ENCODE measurements around the gene HIVEP3.

DNA sequence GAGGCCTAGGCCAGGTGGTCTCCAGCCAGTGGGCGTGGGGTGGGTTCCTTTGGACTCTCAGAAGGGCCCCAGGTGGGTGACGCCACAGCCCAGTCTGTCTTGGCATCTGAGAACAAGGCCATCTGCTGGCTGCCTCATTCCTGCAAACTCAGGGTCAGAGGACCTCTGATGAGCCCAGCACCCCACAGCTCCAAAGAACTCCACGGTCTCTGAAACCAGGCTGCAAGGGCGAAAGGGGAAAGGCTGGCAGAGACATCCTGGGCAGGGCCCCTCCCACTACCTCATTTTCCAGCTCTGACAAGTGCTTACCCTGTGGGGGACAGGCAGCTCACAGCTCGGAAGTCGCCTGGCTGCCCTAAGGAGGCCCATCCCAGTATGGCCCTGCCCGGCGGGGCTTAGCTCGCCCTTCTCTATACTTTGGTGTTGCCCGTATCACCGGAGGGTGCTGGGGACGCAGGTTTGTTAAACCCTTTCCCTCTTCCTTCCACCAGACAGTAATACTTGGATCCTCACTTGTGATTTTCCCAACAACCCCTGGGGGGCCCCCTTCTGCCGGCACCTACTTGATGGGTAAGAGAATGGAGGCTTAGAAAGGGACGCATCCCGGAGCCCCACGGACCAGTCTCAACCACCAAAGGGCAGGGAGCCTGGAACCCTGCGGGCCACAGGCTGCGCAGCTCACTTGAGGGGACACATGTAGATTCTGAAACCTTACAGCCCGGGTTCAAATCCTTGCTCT, 423.3 kb downstream of the HIVEP3 start:
- TF ChIP-seq YY1 (IDR thresholded peaks at IDR 0.05; ENCODE audit: insufficient read depth, insufficient read length): no peak
- TF ChIP-seq ZNF274 (IDR thresholded peaks at IDR 0.05; ENCODE audit: low read depth, low read length): no peak
